ENCODE data around the gene ASIC3.
"Not testable (repeated sequence)": the region's sequence is repeated elsewhere in the genome, so short reads cannot be mapped to it uniquely, and the experiment has no call there.

ASIC3 gene

DNA sequence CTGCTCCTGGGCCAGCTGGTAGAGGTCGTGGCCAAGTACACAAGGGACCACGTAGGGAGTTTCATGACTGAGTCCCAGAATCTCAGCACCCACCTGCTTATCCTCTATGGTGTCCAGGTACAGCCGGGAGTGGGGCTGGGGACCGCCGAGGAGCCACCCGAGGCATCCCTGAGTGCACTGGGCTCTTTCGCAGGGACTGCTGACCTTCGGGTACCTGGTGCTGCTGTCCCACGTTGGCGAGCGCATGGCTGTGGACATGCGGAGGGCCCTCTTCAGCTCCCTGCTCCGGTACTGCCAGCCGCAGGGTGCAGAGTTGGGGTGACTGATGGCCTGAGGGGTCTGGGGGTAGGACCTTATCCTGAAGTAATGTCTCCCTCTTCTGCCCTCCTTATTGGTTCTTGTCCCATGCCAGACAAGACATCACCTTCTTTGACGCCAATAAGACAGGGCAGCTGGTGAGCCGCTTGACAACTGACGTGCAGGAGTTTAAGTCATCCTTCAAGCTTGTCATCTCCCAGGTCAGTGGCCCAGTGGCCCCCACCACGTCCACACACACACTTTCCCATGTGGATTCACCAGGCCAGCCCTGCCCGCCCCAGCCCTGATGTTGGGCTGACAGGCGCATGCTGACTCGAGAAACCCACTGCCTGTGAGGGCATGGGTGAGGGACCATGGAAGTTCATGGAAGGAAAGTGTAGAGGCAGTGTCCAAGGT lies 13.9 kb upstream of the ASIC3 start:
- DNase-seq, result no peak

DNA sequence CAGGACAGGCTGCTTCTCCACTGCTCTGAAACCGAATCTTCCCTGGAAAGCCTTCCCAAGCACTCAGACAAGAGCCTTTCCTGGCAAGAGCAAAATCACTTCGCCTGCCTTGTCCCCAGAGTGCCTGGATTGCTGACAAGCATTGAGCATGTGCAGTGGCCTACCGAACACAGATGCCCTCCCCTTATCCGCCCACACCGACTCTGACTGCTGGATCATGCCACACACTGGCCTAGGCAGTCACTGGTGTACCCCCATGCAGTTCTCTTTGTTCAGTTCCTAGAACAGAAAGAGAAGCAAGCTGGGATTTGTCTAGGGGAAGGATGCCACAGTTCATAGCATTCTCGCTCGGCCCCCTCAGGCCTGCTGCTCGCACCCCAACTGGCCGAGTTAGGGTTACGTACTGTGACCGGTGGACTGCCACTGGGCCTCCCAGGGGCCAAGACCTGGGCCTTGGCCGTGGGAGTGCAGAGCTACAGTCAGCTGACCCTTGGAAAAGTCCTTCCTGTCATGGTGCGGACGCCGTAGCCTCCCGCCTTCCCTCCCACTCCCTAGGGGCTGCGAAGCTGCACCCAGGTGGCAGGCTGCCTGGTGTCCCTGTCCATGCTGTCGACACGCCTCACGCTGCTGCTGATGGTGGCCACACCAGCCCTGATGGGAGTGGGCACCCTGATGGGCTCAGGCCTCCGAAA lies 13.2 kb upstream of the ASIC3 start:
- no peak for DNase-seq

DNA sequence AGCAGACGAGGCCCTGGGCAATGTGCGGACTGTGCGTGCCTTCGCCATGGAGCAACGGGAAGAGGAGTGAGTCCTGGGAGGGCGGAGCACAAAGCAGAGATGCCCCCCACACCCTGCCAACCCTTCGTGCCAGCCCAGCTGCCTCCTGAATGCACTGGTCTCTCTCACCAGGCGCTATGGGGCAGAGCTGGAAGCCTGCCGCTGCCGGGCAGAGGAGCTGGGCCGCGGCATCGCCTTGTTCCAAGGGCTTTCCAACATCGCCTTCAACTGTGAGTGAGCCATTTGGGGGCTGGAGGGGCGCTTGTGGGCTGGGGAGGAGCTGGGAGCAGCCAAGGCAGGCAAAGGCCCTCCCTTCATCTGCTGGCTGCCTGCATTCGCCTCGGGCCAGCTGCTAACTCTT lies 12.4 kb upstream of the ASIC3 start:
- no peak for DNase-seq

DNA sequence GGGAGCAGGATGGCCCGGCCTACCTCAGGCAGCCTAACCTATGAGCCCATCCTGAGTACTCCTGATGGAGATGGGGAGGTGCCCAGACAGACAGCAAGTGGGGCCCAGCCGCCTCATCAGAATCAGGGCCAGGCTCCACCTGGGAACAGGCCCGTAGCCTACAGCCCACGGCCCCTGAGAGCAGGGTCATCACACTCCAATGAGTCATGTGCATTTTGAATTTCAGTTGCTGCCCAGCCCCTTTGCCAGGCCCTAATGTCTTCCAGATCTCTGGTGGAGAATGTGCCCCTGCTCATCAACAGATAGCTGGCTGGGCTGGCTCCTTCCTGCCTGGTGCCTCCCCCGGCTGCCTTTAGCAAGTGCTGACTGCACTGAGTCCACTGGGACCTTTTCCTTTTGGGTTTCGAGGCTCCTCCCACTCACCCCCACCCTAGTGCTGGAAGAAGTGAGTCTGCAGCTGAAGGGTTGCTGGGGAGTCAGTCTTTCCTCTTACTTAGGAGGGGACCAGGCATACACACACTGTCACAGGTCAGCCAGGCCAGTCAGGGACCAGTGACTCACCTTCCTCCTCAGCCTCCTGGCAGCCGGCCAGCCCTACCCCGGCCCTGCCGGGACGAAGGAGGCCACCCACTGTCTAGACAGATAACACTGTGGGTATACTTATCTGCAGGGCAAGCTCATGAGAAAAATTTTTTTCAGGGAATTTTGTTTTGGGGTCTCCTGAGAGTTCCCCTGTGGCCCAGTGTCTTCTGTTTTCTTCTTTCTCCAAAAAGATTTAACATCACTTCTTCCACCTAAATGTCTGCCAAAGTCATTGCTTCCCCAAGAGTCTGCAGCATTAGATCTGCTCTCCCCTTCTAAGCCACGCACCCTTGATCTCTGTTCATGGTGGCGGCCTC lies 9.1 kb upstream of the ASIC3 start:
- peak; percentile 95 for DNase-seq

DNA sequence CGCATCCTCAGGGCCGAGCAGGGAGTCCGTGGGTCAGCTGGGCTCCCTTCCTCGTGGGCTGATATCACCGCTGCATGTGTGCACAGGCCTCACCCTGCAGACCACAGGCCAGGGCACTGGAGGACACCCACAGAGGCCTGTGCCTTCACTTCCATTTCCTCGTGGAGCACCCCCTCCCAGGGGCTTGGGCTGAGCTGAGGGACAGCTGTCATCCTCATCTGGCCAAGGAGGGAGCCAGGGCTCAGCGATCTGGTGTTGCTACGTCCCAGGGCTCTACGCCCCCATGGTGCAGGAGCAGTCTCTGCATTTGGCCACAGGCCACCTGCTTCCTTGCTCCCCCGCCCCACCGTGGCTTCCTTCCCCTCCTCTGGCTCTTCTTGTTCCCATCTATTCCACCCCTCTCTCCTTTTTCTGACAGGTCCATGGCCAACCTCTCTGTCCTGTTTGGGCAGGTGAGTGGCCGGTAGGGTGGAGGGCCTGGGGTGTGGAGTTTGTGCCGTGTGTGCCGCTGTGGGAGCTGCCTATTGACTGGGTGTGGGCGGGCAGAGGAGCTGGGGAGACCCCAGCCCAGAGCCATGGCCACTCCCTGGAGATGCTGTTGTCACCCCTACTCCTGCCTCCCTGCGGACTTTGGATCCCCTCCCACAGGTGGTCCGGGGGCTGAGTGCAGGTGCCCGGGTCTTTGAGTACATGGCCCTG lies 8.3 kb upstream of the ASIC3 start:
- no peak for DNase-seq

DNA sequence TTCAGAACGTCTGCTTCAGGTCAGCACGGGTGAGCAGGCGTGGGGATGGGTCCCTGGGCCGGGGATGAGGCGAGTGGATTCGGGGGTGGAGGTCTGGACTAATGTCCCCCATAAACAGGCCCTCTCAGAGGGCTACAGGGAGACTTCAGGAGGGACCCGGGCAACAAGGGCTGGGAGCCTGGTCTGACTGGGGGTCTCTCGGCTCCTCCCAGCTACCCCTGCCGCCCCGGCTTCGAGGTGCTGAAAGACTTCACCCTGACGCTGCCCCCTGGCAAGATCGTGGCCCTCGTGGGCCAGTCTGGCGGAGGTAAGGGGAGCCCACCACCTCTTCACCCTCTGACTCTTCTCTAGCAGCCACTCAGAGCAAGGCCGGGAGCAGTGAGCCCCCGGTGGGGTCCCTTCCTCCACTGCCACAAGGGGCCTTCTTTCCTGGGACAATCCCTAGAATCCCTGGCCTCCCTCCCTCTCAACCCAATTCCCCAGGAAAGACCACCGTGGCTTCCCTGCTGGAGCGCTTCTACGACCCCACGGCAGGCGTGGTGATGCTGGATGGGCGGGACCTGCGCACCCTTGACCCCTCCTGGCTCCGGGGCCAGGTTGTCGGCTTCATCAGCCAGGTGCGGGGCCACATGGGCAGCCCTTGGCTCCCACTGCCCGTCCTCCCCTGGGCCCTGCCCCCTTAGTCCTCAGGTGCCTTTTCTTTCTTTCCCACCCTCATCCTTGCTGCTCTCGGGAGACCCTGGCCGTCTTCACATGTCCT lies 7.5 kb upstream of the ASIC3 start:
- DNase-seq, result no peak

DNA sequence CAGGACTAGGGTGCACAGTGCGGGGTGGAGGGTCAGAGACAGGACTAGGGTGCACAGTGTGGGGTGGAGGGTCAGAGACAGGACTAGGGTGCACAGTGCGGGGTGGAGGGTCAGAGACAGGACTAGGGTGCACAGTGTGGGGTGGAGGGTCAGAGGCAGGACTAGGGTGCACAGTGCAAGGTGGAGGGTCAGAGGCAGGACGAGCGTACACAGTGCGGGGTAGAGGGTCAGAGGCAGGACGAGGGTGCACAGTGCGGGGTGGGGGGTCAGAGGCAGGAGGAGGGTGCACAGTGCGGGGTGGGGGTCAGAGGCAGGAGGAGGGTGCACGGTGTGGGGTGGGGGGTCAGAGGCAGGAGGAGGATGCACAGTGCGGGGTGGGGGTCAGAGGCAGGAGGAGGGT lies 4.9 kb upstream of the ASIC3 start:
- not testable (repeated sequence) for DNase-seq

DNA sequence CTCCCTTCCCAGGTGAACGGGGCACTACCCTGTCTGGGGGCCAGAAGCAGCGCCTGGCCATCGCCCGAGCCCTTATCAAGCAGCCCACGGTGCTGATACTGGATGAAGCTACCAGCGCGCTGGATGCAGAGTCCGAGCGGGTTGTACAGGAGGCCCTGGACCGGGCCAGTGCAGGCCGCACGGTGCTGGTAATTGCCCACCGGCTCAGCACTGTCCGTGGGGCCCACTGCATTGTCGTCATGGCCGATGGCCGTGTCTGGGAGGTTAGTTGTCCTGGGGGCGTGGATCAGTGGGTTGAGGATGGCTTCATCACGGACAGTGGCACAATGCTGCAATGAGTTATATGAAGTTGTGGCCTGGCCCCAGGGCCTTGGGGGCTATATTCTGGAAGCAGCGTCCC lies 4.4 kb upstream of the ASIC3 start:
- DNase-seq, result no peak

DNA sequence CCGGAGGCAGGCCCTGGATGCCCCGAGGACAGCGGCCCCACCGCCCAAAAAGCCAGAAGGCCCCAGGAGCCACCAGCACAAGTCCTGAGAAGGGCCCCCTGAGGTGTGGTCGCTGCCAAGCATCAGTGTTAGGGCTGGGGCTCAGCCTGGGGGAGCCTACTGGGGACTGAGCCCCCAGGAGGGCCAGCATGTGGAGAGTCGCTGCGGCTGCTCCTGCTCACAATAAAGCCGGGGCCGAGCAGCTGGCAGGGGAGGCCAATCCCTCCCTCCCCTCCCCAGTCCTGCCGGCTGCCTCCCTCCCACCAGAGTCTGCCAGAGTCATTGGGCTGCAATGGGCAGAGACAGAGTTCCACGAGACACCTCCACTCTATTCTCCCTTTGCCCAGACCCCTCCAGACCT lies 3.1 kb upstream of the ASIC3 start:
- DNase-seq, result no peak

DNA sequence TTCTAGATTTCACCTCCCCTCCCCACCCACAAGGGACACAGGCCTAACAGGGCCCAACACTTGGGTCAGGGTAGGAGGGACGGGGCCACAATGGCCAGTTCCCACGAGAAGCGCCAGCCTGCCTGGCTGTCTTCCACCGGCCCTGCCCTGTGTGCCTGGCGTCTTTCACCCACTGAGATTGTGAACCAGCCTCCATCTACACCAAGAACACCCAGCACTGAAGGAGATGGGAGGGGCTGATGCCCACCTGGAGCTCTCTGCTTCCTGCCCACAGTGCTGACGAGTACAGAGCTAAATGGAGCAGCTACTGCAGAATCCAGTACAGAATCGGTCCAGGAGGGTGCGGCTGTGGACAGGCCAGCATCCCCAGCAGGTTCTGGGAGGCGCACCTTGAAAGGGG lies 2.4 kb upstream of the ASIC3 start:
- DNase-seq, result no peak

DNA sequence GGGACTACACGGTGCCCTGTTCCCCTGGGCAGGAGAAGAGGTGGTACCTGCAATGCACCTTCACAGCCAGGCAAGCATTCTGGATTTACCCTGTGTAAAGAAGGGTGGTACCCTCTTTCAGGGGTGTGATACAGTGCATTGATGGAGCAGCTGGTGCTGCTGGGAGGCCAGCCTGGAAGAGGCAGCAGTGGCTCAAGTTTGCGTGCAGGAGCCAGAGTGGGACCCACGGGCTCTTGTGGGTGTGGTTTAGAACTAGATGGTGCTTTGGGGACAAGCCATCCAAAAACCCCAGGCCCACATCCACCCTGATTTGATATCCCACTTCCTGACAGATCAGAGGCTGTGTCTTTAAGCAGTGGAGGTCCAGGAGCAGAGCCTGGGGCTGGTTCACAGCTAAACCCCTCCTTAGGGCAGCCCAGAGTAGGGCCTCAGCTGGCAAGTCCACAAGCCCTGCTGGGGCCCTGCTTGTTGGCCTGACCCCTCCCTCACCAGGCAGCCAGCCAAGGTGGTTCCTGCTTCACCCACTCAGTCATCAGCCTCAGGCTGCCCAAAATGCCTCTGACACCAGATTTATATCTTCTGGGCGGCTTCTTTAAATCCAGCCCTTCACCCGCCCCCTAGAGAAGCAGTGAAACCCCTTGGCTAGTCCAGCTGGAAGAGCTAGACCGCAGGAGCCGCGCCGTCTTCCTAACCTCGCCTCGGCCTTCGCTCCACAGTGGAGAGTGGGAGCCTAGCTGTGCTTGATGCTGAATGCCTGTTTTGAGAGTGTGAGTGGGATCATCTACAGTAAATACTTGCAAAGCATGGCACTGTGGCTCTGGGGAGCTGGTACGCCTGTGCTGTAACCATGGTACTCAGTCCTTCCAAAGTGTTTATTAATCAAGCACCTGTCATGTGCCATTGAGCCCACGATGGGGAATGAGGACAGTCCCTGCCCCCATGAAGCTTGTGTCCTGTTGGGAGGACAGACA lies 1.4 kb upstream of the ASIC3 start:
- peak; percentile 40 for DNase-seq

DNA sequence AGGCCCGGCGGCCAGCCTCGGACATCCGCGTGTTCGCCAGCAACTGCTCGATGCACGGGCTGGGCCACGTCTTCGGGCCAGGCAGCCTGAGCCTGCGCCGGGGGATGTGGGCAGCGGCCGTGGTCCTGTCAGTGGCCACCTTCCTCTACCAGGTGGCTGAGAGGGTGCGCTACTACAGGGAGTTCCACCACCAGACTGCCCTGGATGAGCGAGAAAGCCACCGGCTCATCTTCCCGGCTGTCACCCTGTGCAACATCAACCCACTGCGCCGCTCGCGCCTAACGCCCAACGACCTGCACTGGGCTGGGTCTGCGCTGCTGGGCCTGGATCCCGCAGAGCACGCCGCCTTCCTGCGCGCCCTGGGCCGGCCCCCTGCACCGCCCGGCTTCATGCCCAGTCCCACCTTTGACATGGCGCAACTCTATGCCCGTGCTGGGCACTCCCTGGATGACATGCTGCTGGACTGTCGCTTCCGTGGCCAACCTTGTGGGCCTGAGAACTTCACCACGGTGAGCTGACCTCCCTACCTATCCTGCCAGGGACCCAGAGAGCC lies 656 bp downstream of the ASIC3 start:
- no peak for DNase-seq

DNA sequence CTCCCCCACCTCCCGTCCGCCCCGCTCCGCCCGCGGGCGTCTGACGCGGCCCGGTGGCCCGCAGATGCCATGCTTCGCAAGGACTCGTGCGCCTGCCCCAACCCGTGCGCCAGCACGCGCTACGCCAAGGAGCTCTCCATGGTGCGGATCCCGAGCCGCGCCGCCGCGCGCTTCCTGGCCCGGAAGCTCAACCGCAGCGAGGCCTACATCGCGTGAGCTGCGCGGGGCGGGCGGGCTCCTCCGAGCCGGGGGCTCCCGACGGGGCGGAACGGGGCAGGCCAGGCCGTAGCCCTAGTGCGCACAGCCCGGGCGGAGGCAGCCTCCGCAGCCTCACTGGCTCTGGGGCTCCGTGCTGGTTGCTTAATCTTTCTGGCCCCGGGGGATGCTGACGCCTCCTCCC lies 2.8 kb downstream of the ASIC3 start:
- peak; percentile 58 for DNase-seq

DNA sequence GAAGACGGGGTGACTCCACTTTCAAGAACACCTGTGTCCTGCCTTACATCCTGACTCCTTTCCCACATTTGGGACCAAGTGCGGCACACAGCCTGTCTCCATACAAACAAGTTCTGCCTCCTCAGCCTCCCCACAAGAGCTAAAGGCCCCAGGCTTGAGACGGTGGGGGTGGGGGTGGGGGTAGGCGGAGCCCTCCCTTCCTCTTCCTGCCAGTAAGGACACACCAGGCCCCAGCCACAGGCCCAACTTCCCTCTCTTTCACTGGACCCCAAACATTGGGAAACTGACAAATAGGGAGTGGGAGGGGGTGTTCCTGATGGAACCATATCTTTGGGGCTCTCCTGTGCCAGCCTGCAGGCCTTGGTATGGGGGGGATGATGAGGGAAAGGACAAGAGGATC lies 4.8 kb downstream of the ASIC3 start:
- DNase-seq, result no peak

DNA sequence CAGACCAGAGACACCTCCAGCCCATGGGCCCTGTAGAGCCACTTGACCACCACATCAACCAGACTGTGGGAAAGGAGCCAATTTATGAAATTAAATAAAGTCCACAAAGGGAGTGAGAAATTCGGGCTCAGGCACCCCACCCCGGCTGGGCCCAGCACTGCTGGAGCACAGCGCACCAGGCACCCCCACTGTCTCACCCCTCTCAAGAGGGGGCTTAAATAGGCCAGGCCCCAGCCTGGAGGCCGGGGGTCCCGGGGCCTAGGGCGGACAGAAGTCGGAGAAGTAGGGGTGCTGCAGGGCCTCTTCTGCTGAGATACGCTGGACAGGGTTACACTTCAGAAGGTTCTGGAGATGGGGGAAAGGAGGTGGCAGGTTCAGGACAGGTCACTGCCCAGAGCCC lies 5.4 kb downstream of the ASIC3 start:
- DNase-seq, result no peak

DNA sequence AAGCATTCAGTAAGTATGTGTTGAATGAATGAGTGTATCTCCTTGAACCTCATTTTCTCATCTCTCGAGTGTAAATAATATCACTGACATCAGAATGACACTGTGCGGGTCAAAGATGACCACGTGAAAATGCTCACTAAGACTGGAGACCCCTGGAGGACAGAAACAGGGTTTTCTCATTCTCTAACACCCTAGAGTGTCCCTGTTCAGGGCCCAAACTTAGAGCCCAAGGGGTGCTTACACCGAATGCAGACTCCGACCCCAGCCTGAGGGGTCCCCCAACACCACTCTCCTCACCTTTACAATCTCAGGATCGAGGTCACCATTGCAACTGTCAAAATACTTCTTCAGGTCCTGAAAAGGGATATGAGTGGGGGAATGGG lies 7.9 kb downstream of the ASIC3 start:
- DNase-seq, result peak; percentile 0

DNA sequence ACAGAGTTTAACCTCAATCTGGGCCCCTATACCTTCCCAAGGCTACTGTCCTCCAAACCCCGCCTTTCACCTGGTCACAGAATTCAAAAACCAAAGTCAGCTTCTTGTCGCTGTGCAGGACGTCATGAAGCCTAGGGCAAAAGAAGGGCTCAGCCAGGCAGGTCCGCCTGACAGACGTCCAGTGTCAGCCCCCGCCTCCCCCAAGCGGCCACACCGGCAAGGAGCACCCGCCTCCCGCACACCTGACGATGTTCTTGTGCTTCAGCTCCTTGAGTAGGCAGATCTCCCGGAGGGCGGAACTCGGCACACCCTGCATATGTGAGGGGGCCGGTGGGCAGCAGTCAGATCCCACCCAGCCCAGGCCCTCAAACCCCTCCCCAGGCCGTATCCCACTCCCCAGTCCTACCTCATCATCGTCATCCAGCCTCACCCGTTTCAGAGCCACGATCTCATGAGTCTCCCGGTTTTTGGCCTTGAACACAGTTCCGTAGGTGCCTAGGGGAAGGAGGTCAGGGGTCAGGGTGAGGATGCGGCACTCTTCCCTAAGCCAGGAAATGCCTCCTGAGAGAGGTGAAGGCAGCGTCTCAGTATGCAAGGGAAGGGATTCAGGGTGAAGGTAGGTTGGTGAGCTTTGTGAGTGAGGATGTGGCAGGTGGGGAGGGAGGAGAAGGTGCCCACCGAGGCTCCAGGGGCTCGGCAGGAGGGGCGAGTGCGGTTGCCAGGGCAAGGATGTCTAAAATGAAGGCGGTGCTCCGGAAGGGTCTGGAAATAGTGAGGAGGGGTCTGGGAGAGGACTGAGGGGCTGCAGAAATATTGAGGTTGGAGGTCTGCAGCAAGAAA lies 8.6 kb downstream of the ASIC3 start:
- no peak for DNase-seq

DNA sequence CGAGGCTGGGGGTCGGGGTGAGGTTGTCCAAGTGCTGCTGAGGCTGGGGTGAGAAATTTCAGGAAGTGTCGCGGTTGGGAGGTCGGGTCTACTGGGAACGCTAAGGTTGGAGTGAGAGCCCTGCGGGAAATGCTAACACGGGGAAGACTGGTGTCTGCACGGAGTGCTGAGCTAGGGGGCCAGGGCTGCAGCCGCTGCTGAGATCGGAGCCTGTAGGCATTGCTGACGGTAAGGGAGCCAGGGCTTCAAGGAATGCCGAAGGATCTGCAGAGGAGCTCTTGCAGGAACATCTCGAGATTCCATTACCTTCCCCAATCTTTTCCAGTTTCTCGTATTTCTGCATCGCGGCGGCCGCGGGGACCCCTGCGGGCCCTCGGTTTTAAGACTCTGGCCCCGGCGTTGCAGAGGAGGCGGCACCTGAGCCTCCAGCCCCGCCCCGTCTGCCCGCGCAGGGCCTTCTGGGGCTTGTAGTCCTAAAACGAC lies 9.2 kb downstream of the ASIC3 start, which contains the start of gene CDK5:
Gene CDK5 (minus strand): TSS at position 392 of the 483 bp plus-strand sequence. CDS start 49 bp downstream, at position 343.
- DNase-seq, result no peak

DNA sequence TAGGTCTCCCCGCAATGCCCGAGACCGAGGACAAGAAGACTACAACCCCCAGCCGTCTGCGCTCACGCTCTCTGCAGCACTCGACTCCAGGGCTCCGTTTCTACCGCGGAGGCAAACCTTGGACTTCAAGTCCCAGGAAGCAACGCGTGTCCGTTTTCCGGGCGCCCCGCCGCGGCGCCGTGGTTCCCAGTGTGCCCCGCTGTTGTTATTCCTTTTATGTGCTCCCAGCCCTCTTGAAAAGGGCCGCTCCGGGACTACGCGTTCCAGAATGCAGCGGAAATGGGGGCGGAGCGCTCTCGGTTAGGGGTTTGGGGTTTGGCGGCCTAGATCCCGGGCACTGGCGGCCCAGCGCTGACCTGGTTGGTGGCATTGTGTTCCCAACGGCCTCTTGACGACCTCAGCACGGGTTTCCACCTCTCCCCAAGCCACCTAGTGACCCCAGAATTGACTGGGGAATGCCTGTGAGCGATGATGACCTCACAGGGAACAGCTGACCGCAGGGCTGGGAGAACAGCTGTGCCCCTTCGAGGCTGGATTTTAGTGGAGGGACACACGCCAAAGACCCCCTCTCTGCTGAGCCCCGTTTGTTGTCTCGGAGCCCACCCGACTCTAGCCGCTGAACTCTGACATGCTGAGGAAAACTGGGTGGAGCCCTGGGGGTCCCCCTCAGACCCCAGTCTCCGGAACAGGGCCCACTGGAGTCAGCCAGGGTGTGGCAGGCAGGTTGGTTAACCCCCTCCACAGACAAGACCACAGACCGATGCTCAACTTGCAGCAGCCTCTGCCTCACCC lies 9.9 kb downstream of the ASIC3 start:
- DNase-seq, result peak; percentile 97
